Stomach (tissue), 9 donors: ENCODE measurements around the gene CRTAC1. TPM values are rescaled to one million over a fixed set of nuclear protein-coding genes. Genes with fewer than 3 reads are reported as not detected.
A peak's percentile ranks its signal among the peaks of the same experiment; 100 is the strongest.

ENCODE experiments used
- DNase-seq, 2 donors: peaks; one replicate each; pipeline versions ENCODE4 v3.0.0 to v3.0.0-alpha.2; 2013 to 2019
- H3K27ac ChIP-seq, 5 donors: fragments of 200-600 bp in 4 of 5; sonication (generic) in 4 of 5; one replicate each; pipeline ENCODE4 v1.5.1; 2013 to 2019; ENCODE audit warnings: mild to moderate bottlenecking in 1 of 5, moderate library complexity in 1 of 5
- H3K27me3 ChIP-seq, 3 donors: fragments of 200-600 bp; sonication (generic); one replicate each; pipeline ENCODE4 v1.5.1; 2017 to 2019; ENCODE audit warnings: mixed run types in 1 of 3
- H3K36me3 ChIP-seq, 4 donors: fragments of 200-600 bp; sonication (generic); 1 replicate in 3 of 4; 2 replicates in 1 of 4; pipeline ENCODE4 v1.5.1; 2016 to 2019
- H3K4me1 ChIP-seq, 4 donors: fragments of 200-600 bp; sonication (generic); one replicate each; pipeline ENCODE4 v1.5.1; 2016 to 2019
- H3K4me3 ChIP-seq, 4 donors: fragments of 200-600 bp; sonication (generic) in 3 of 4; one replicate each; pipeline ENCODE4 v1.5.1; 2016 to 2019; ENCODE audit warnings: mild to moderate bottlenecking in 1 of 4
- H3K9me3 ChIP-seq, 4 donors: fragments of 200-600 bp; sonication (generic); one replicate each; pipeline ENCODE4 v1.5.1; 2016 to 2019
- CTCF ChIP-seq, 7 experiments: fragments of 450-650 bp in 4 of 7; fragments of 200-600 bp in 3 of 7; sonication (generic) in 3 of 7; IDR thresholded peaks; one replicate each; pipeline ENCODE4 v1.5.1; 2016 to 2019; ENCODE audit warnings: antibody characterized with exemption in 7 of 7, control low read depth in 2 of 7, mild to moderate bottlenecking in 1 of 7
- EP300 ChIP-seq: sonication (generic); formaldehyde crosslinking; IDR thresholded peaks from one replicate; pipeline ENCODE4 v1.6.1; 2017; ENCODE audit warnings: antibody characterized with exemption
- POLR2A ChIP-seq, 4 donors: fragments of 450-650 bp; IDR thresholded peaks; one replicate each; pipeline ENCODE4 v1.6.1; 2016; ENCODE audit warnings: antibody characterized with exemption in 4 of 4, control low read depth in 2 of 4, mild to moderate bottlenecking in 1 of 4, moderate library complexity in 1 of 4
- POLR2AphosphoS5 ChIP-seq, 3 donors: sonication (generic); formaldehyde crosslinking; IDR thresholded peaks; one replicate each; pipeline ENCODE4 v1.6.1; 2016; ENCODE audit warnings: antibody characterized with exemption in 3 of 3
- WGBS, 5 donors: extraction: QIAGEN DNeasy Blood & Tissue Kit in 3 of 5; methylation state at CpG; one replicate each; pipeline versions ENCODE4 v1.1.5 to v1.1.7; 2013 to 2018; 5-methylcytosine and 5-hydroxymethylcytosine counted together
- intact Hi-C: fragments of 100-400 bp; cut with DNase I; formaldehyde crosslinking; loops from one replicate; pipeline ENCODE4 v1.15.1; 2023; ENCODE audit warnings: low total_unique reads
- polyA plus RNA-seq, 3 donors: library from polyadenylated mRNA; stranded (reverse); fragments of 200-250 nt; gene quantifications; one replicate each; pipeline ENCODE4 v1.2.3, GENCODE V29; 2013
- total RNA-seq, 5 donors: library from RNA; depleted of rRNA; stranded (reverse); fragments of >200 nt; gene quantifications; one replicate each; pipeline versions ENCODE4 v1.1.0 to v1.2.3, GENCODE V29; 2014 to 2016
- donor health status: healthy with polysubstance abuse.
- donor health status: Bipolar disorder and iron deficiency.
- donor health status: healthy.

CRTAC1 gene
- total and polyA plus RNA-seq, 8 donors = 0.06 to 21.4 (median 0.77) TPM; not detected in 2

DNA sequence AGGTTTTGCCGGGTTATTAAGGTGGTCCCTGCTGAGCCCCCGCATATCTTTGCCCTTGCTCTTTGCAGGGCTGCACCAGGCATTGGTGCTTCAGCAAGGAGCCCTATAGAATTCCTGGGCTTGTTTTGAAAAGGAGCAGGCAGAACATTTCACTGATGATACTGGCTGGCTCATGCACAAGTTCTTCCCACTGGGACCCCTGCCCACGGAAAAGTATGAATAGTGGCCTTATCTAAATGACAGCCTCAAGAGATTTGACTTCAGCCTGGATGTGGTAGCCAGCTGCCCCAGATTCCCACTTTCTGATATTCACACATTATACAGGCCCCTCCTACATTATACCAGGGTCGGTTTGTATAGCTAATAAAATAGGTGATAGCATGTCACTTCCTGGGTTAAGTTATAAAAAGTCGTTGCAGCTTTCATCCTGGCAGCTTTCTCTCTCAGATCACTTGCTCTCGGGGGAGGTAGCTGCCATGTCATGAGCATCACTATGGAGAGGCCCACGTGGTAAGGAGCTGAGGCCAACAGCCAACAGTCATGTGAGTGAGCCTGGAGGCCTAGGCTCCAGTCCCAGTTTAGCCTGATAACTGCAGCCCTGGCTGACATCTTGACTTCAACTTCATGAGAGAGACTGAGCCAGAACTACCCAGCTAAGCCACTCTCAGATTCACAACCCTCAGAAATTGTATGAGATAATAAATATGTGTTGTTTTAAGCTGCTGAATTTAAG, 16.8 kb upstream of the CRTAC1 start:
- no peaks in the 10 kb centered on the region for H3K9me3 ChIP-seq
- intact Hi-C loops = loop anchor here (10.0 kb wide), 1 partner anchor 252 kb away; no protein-coding TSS in a partner anchor
- peaks cover 0 to 46% (median 19%) of the 10 kb centered on the region in 3 donors for H3K27me3 ChIP-seq
- H3K36me3 ChIP-seq = no peaks in the 10 kb centered on the region
- no peaks in the 10 kb centered on the region for H3K4me1 ChIP-seq
- peak in 1 of 2 donors; percentile 28 for DNase-seq
- TF ChIP-seq POLR2AphosphoS5 (IDR thresholded peaks at IDR 0.05) = no peak
- H3K27ac ChIP-seq = no peak overlapping the region
- 56 to 68% (median 61%) methylated on average over 7 of the region's 7 CpGs for WGBS, 5 donors
- no peak overlapping the region for H3K4me3 ChIP-seq

- no peaks in the 10 kb centered on the region for H3K4me1 ChIP-seq
- no peak overlapping the region for H3K4me3 ChIP-seq
- 12 to 17% (median 15%) methylated on average over 6 of the region's 6 CpGs for WGBS, 5 donors
- peaks cover 0 to 46% (median 17%) of the 10 kb centered on the region in 3 donors for H3K27me3 ChIP-seq
- TF ChIP-seq CTCF (IDR thresholded peaks at IDR 0.05) (peak in 5 of 7 experiments; percentile 66 to 84 (median 80)), POLR2AphosphoS5 (IDR thresholded peaks at IDR 0.05) (no peak), EP300 (no peak), POLR2A (IDR thresholded peaks at IDR 0.05) (no peak)
- intact Hi-C loops = loop anchor here (10.0 kb wide), 1 partner anchor 251 kb away; no protein-coding TSS in a partner anchor
- H3K36me3 ChIP-seq = no peaks in the 10 kb centered on the region
- H3K9me3 ChIP-seq = no peaks in the 10 kb centered on the region
- peak; percentile 65 to 78 for DNase-seq
- no peak overlapping the region for H3K27ac ChIP-seq
Measured at GRCh38 chr10:98045785-98046389, 15.5 kb upstream of the CRTAC1 start.

GRCh38 chr10:98041352-98042043, 11.1 kb upstream of the CRTAC1 start:
- Histone ChIP-seq H3K4me1 (no peaks in the 10 kb centered on the region), H3K27me3 (peaks cover 0 to 85% (median 55%) of the 10 kb centered on the region in 3 donors), H3K4me3 (no peak overlapping the region), H3K36me3 (no peaks in the 10 kb centered on the region), H3K9me3 (no peaks in the 10 kb centered on the region), H3K27ac (no peak overlapping the region)
- WGBS, 5 donors = 11 to 18% (median 14%) methylated on average over 7 of the region's 7 CpGs
- intact Hi-C loops = loop anchor here (5.0 to 10.0 kb wide), 2 partner anchors 129 to 247 kb away; no protein-coding TSS in a partner anchor
- TF ChIP-seq CTCF (IDR thresholded peaks at IDR 0.05) (peak in 5 of 7 experiments; percentile 41 to 67 (median 54)), POLR2AphosphoS5 (IDR thresholded peaks at IDR 0.05) (no peak)
- peak; percentile 68 to 78 for DNase-seq

- TF ChIP-seq CTCF (IDR thresholded peaks at IDR 0.05) = no peak
- no peak for TF ChIP-seq POLR2AphosphoS5 (IDR thresholded peaks at IDR 0.05)
- TF ChIP-seq POLR2A (IDR thresholded peaks at IDR 0.05) = no peak
- no peaks in the 10 kb centered on the region for H3K36me3 ChIP-seq
- peaks cover 0 to 98% (median 70%) of the 10 kb centered on the region in 3 donors for H3K27me3 ChIP-seq
- intact Hi-C loops = loop anchor here (5.0 to 10.0 kb wide), 2 partner anchors 128 to 245 kb away; no protein-coding TSS in a partner anchor
- H3K27ac ChIP-seq = no peak overlapping the region
- WGBS, 5 donors = 64 to 68% (median 67%) methylated on average over 10 of the region's 10 CpGs
- DNase-seq = no peak
- H3K4me1 ChIP-seq = no peaks in the 10 kb centered on the region
- H3K4me3 ChIP-seq = no peak overlapping the region
- no peaks in the 10 kb centered on the region for H3K9me3 ChIP-seq
Measured at GRCh38 chr10:98039690-98040381, 9.4 kb upstream of the CRTAC1 start.
